K562 (cell line): ENCODE results near the gene NFKBIB. TPM values are rescaled to one million over a fixed set of nuclear protein-coding genes. Genes with fewer than 3 reads are reported as not detected.

Source experiments
- CBX2 ChIP-seq: fragments of 200-600 bp; sonication (generic); IDR thresholded peaks from one replicate; pipeline ENCODE4 v1.6.1; 2012; ENCODE audit warnings: mild to moderate bottlenecking, low read length, inconsistent platforms; ENCODE audit not compliant: insufficient read depth, poor library complexity, severe bottlenecking
- EGR1 ChIP-seq: fragments of 450-650 bp; conservative IDR thresholded peaks from 2 replicates; pipeline ENCODE4 v1.6.1; 2017; ENCODE audit warnings: mild to moderate bottlenecking
- FOXK2 ChIP-seq, 2 experiments: fragments of 450-650 bp; IDR thresholded peaks in 1 of 2; conservative IDR thresholded peaks in 1 of 2; 2 replicates each; pipeline ENCODE4 v1.6.1; 2016; ENCODE audit warnings: low read depth in 2 of 2, mild to moderate bottlenecking in 1 of 2
- HDAC6 ChIP-seq: IDR thresholded peaks from 2 replicates; pipeline ENCODE4 v1.6.1; 2012; ENCODE audit warnings: low read depth, mild to moderate bottlenecking, control low read depth, inconsistent platforms, low read length, moderate library complexity
- HMG20A ChIP-seq: fragments of 450-650 bp; formaldehyde crosslinking; conservative IDR thresholded peaks from 2 replicates; pipeline ENCODE4 v1.4.0; 2020; ENCODE audit warnings: mild to moderate bottlenecking, mixed read lengths
- KAT7 ChIP-seq: sonication (generic); formaldehyde crosslinking; IDR thresholded peaks from 2 replicates; pipeline ENCODE4 v1.8.0; 2022; ENCODE audit warnings: missing genetic modification reagents, mild to moderate bottlenecking, borderline replicate concordance
- STAT5A ChIP-seq: IDR thresholded peaks from 2 replicates; pipeline ENCODE4 v1.6.1; 2012; ENCODE audit warnings: low read length, inconsistent platforms, borderline replicate concordance
- TOE1 ChIP-seq, 2 experiments: fragments of 450-650 bp in 1 of 2; sonication (generic) in 1 of 2; formaldehyde crosslinking in 1 of 2; IDR thresholded peaks; 2 replicates each; pipeline versions ENCODE4 v1.7.1 to v1.8.0; 2016 to 2022; ENCODE audit warnings: borderline replicate concordance in 2 of 2, mild to moderate bottlenecking in 2 of 2, antibody characterized with exemption in 1 of 2, inconsistent platforms in 1 of 2, low read depth in 1 of 2, missing genetic modification reagents in 1 of 2, moderate library complexity in 1 of 2
- ZFP1 ChIP-seq: fragments of 450-650 bp; formaldehyde crosslinking; IDR thresholded peaks from 2 replicates; pipeline ENCODE4 v1.4.0; 2020; ENCODE audit warnings: mild to moderate bottlenecking, mixed read lengths
- ZNF224 ChIP-seq: sonication (generic); formaldehyde crosslinking; IDR thresholded peaks from 2 replicates; pipeline ENCODE4 v1.8.0; 2022; ENCODE audit warnings: mild to moderate bottlenecking, missing genetic modification reagents
- ZNF436 ChIP-seq: fragments of 250-450, 450-650 bp; sonication (Bioruptor Pico); formaldehyde crosslinking; IDR thresholded peaks from 2 replicates; pipeline ENCODE4 v1.7.0; 2020; ENCODE audit warnings: mild to moderate bottlenecking
- ZNF644 ChIP-seq: fragments of 200-800 bp; sonication (Bioruptor generic); IDR thresholded peaks from 2 replicates; pipeline ENCODE4 v1.6.1; 2016; ENCODE audit warnings: low read depth, missing genetic modification characterization, missing compliant biosample characterization
- ZNF785 ChIP-seq: fragments of 250-450 bp; sonication (Bioruptor Pico); IDR thresholded peaks from 2 replicates; pipeline ENCODE4 v1.4.0; 2020; ENCODE audit warnings: mild to moderate bottlenecking
- ZNF830 ChIP-seq: fragments of 250-450 bp; sonication (Bioruptor Pico); IDR thresholded peaks from 2 replicates; pipeline ENCODE4 v1.5.0; 2021; ENCODE audit warnings: mild to moderate bottlenecking
- polyA plus RNA-seq, 8 experiments: library from polyadenylated mRNA; depleted of rRNA in 4 of 8; stranded (reverse) in 5 of 8; unstranded in 3 of 8; fragments of >200 nt; fragmentation: Nextera tagmentation in 2 of 8; fragmentation: Illumina TruSeq in 1 of 8; extraction: Ambion mirVana in 2 of 8; extraction: Trizol in 1 of 8; gene quantifications; 2 replicates each; pipeline versions ENCODE4 v1.2.1 to v1.2.3, GENCODE V29; 2011 to 2014; ENCODE audit warnings: inconsistent platforms in 1 of 8, missing spikeins in 1 of 8
- total RNA-seq, 7 experiments: library from RNA; depleted of rRNA in 6 of 7; stranded (reverse); fragments of >200 nt in 6 of 7; fragmentation: Illumina TruSeq in 2 of 7; extraction: Trizol in 2 of 7; gene quantifications; 2 replicates each; pipeline versions ENCODE4 v1.2.1 to v1.2.3, GENCODE V29; 2011 to 2021; ENCODE audit warnings: low replicate concordance in 1 of 7
- TF ChIP-seq, protein P1 (sequence below): fragments of 150-350 bp; conservative IDR thresholded peaks from 2 replicates; pipeline ENCODE4 v1.6.1; 2014; ENCODE audit warnings: low read length
- TF ChIP-seq, protein P2 (sequence below): fragments of 250-450 bp; sonication (Bioruptor Pico); IDR thresholded peaks from 2 replicates; pipeline ENCODE4 v1.5.0; 2021; ENCODE audit warnings: mild to moderate bottlenecking, borderline replicate concordance
- TF ChIP-seq, protein P3 (sequence below): sonication (generic); formaldehyde crosslinking; IDR thresholded peaks from 2 replicates; pipeline ENCODE4 v1.9.0; 2022; ENCODE audit warnings: mild to moderate bottlenecking, missing genetic modification reagents
- TF ChIP-seq, protein P4 (sequence below), 2 experiments: fragments of 450-650 bp in 1 of 2; IDR thresholded peaks; 2 replicates each; pipeline ENCODE4 v1.6.1; 2011 to 2017; ENCODE audit warnings: low read depth in 2 of 2, antibody characterized with exemption in 1 of 2, borderline replicate concordance in 1 of 2, low read length in 1 of 2, mild to moderate bottlenecking in 1 of 2, mixed read lengths in 1 of 2; ENCODE audit not compliant: control insufficient read depth in 1 of 2

NFKBIB gene
- total and polyA plus RNA-seq, 9 of the 15 experiments (the other 6 are each of a cell fraction or from before 2014, with no cell fraction given) = 1.5 to 44.9 (median 10.4) TPM

DNA sequence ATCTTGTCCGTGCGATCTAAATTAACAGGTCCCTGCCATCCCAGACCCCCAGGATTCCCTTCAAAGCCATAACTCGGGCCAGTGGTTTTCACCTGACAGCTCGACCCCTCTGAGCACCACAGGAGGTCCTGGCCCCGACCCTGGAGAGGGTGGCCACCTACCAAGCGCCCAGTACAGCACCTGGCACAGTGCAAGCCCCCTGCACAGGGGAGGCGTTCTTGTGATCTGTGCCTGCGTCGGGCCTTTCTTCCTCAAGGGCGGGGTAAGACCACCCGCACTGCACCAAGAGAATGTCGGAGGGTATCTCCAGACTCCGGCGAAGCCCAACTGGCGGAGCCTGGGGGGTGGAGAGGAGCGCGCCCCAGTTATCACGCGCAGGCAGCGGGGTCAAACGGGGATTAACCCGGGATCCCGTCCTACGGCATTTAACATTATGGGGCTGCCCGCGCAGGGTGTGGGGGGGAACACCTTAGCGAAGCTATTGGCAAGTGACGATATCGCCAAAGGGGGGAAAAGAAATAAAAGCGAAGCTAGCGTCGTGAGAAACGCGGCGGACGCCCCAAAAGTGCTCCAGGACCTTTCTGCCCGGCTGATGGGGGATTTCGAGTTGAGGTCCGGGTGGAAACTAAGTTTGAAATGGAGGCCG is 48.7 kb upstream of the NFKBIB start (continued):
- TF ChIP-seq, protein P1, sequence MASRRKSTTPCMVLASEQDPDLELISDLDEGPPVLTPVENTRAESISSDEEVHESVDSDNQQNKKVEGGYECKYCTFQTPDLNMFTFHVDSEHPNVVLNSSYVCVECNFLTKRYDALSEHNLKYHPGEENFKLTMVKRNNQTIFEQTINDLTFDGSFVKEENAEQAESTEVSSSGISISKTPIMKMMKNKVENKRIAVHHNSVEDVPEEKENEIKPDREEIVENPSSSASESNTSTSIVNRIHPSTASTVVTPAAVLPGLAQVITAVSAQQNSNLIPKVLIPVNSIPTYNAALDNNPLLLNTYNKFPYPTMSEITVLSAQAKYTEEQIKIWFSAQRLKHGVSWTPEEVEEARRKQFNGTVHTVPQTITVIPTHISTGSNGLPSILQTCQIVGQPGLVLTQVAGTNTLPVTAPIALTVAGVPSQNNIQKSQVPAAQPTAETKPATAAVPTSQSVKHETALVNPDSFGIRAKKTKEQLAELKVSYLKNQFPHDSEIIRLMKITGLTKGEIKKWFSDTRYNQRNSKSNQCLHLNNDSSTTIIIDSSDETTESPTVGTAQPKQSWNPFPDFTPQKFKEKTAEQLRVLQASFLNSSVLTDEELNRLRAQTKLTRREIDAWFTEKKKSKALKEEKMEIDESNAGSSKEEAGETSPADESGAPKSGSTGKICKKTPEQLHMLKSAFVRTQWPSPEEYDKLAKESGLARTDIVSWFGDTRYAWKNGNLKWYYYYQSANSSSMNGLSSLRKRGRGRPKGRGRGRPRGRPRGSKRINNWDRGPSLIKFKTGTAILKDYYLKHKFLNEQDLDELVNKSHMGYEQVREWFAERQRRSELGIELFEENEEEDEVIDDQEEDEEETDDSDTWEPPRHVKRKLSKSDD = no peak
- TF ChIP-seq KAT7 (CRISPR knock-in tag) (0 out of 2 replicates have a peak, but pooled peaks have one; percentile 43), ZNF644 (tag) (no peak), TOE1 (IDR thresholded peaks at IDR 0.05; ENCODE audit: borderline replicate concordance) (no peak), TOE1 (CRISPR knock-in tag; IDR thresholded peaks at IDR 0.05; ENCODE audit: borderline replicate concordance, low read depth) (no peak), EGR1 (no peak), HDAC6 (no peak), ZFP1 (CRISPR knock-in tag) (no peak), ZNF436 (CRISPR knock-in tag) (no peak), ZNF224 (CRISPR knock-in tag) (no peak), ZNF830 (no peak), CBX2 (no peak), HMG20A (no peak), ZNF785 (no peak), FOXK2 (conservative IDR thresholded peaks at IDR 0.05 in 1 of 2, IDR thresholded peaks at IDR 0.05 in 1 of 2; ENCODE audit: low read depth in 2 of 2) (no peak), STAT5A (no peak)
- TF ChIP-seq, protein P2, sequence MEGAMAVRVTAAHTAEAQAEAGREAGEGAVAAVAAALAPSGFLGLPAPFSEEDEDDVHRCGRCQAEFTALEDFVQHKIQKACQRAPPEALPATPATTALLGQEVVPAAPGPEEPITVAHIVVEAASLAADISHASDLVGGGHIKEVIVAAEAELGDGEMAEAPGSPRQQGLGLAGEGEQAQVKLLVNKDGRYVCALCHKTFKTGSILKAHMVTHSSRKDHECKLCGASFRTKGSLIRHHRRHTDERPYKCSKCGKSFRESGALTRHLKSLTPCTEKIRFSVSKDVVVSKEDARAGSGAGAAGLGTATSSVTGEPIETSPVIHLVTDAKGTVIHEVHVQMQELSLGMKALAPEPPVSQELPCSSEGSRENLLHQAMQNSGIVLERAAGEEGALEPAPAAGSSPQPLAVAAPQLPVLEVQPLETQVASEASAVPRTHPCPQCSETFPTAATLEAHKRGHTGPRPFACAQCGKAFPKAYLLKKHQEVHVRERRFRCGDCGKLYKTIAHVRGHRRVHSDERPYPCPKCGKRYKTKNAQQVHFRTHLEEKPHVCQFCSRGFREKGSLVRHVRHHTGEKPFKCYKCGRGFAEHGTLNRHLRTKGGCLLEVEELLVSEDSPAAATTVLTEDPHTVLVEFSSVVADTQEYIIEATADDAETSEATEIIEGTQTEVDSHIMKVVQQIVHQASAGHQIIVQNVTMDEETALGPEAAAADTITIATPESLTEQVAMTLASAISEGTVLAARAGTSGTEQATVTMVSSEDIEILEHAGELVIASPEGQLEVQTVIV (CRISPR knock-in tag) = no peak
- TF ChIP-seq, protein P3, sequence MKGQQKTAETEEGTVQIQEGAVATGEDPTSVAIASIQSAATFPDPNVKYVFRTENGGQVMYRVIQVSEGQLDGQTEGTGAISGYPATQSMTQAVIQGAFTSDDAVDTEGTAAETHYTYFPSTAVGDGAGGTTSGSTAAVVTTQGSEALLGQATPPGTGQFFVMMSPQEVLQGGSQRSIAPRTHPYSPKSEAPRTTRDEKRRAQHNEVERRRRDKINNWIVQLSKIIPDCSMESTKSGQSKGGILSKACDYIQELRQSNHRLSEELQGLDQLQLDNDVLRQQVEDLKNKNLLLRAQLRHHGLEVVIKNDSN = no peak
- TF ChIP-seq, protein P4, sequence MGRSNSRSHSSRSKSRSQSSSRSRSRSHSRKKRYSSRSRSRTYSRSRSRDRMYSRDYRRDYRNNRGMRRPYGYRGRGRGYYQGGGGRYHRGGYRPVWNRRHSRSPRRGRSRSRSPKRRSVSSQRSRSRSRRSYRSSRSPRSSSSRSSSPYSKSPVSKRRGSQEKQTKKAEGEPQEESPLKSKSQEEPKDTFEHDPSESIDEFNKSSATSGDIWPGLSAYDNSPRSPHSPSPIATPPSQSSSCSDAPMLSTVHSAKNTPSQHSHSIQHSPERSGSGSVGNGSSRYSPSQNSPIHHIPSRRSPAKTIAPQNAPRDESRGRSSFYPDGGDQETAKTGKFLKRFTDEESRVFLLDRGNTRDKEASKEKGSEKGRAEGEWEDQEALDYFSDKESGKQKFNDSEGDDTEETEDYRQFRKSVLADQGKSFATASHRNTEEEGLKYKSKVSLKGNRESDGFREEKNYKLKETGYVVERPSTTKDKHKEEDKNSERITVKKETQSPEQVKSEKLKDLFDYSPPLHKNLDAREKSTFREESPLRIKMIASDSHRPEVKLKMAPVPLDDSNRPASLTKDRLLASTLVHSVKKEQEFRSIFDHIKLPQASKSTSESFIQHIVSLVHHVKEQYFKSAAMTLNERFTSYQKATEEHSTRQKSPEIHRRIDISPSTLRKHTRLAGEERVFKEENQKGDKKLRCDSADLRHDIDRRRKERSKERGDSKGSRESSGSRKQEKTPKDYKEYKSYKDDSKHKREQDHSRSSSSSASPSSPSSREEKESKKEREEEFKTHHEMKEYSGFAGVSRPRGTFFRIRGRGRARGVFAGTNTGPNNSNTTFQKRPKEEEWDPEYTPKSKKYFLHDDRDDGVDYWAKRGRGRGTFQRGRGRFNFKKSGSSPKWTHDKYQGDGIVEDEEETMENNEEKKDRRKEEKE (IDR thresholded peaks at IDR 0.05; ENCODE audit: borderline replicate concordance in 1 of 2, control insufficient read depth in 1 of 2, low read depth in 2 of 2, low read length in 1 of 2) = no peak
